Kasumi-1 (cell line): Measurements from ENCODE around the gene CRYGA.
A peak's percentile ranks its signal among the peaks of the same experiment; 100 is the strongest.
"Not testable (repeated sequence)": the region's sequence is repeated elsewhere in the genome, so short reads cannot be mapped to it uniquely, and the experiment has no call there.

Experiments
- DNase-seq, 2 experiments: peaks; one replicate each; lab custom pipeline; 2025; lab: John Stamatoyannopoulos, UW

Gene CRYGA

GRCh38 chr2:208164951-208165755 is 1.8 kb upstream of the CRYGA start:
- no peak for DNase-seq

DNA sequence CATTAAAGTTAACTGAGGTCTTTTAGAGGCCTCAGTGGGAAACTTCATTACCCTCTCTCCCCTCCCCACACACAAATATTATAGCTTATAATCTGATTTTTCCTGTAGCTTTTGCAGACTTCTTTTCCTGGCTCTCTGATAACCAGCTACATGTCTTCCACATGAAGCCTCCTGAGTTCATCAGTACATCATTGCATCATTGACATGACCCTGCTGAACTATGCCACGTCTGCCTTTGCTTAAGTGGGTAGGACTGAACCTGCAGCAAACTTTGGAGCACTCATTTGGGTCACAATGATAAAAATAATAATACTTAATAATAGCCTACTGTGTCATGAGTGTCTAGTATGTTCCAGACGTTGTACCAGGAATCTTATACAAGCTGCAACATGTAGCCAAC is 7.0 kb downstream of the CRYGA start:
- DNase-seq: no peak

DNA sequence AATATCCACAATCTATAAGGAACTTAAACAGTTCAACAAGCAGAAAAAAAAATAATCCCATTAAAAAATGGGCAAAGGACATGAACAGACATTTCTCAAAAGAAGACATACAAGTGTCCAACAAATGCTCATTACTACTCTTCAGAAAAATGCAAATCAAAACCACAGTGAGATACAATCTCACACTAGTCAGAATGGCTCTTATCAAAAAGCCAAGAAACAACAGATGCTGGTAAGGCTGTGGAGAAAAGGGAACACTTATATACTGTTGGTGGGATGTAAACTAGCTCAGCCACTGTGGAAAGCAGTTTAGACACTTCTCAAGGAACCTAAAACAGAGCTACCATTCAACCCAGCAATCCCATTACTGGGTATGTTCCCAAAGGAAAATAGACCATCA is 10.2 kb downstream of the CRYGA start:
- DNase-seq: no peak

GRCh38 chr2:208150956-208151355 is 12.4 kb downstream of the CRYGA start:
- DNase-seq: peak; percentile 14 to 39

GRCh38 chr2:208150094-208150493 is 13.3 kb downstream of the CRYGA start:
- no peak for DNase-seq

GRCh38 chr2:208148803-208149202 is 14.6 kb downstream of the CRYGA start:
- DNase-seq: no peak

GRCh38 chr2:208147759-208148158 is 15.6 kb downstream of the CRYGA start:
- no peak for DNase-seq

GRCh38 chr2:208147008-208147407 is 16.4 kb downstream of the CRYGA start:
- DNase-seq: no peak

GRCh38 chr2:208146006-208146405 is 17.4 kb downstream of the CRYGA start, which contains the start of gene CRYGB:
CRYGB (minus strand) TSS chr2:208146158; CDS start chr2:208146120, 38 bp downstream.
- no peak for DNase-seq

- no peak for DNase-seq
These were observed 20.2 kb downstream of the CRYGA start for GRCh38 chr2:208142925-208143799.

- no peak for DNase-seq
These were observed 21.0 kb downstream of the CRYGA start for GRCh38 chr2:208142240-208142924.

DNA sequence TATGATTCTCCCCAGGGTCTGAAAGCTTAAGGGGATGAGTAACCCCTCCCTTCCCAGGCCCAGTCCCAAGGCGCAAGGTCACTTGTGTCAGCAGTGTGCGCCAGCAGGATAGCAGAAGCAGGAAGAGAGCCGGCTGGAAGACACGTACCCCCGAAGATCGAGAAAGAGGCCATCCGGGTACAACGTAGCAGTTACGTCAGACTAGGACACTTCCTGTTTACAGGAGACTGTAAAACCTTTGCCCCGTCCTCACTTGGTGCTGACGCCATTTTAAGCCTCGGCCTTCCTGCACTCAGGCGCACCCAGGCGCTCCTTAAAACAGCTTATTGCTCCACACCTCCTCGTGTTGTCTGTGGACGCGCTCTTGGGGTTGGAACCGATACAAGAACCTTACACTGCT is 23.9 kb downstream of the CRYGA start:
- DNase-seq: no peak

DNA sequence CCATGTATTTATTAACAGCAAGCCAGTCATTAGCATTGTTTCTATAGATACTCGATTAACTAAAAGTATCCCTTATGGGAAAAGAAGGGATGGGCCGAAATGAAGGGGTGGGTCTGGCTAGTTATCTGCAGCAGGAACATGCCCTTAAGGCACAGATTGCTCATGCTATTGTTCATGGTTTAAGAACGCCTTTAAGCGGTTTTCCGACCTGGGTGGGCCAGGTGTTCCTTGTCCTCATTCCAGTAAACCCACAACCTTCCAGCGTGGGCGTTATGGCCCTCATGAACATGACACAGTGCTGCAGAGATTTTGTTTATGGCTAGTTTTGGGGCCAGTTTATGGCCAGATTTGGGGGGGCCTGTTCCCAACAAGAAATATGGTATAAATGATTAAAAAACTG is 25.1 kb downstream of the CRYGA start:
- not testable (repeated sequence) for DNase-seq

DNA sequence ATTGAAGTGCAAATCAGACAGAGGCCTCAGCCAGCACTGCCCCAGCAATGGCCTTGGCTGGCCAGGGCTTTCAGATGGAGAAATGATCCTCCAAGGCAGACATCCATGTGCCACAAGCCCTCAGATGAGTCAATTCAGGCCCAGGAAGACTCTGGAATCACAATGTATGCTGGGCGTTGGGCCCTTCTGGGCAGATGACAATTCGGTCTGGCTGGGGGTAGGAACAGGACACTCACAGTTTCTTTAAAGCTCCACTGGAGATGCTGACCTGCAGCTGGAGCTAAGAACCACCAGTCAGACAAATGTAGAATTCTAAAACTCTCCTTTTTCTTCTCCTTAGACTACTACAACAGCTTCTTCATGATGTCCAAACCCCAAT is 26.7 kb downstream of the CRYGA start:
- no peak for DNase-seq

GRCh38 chr2:208135794-208136715 is 27.3 kb downstream of the CRYGA start:
- no peak for DNase-seq

DNA sequence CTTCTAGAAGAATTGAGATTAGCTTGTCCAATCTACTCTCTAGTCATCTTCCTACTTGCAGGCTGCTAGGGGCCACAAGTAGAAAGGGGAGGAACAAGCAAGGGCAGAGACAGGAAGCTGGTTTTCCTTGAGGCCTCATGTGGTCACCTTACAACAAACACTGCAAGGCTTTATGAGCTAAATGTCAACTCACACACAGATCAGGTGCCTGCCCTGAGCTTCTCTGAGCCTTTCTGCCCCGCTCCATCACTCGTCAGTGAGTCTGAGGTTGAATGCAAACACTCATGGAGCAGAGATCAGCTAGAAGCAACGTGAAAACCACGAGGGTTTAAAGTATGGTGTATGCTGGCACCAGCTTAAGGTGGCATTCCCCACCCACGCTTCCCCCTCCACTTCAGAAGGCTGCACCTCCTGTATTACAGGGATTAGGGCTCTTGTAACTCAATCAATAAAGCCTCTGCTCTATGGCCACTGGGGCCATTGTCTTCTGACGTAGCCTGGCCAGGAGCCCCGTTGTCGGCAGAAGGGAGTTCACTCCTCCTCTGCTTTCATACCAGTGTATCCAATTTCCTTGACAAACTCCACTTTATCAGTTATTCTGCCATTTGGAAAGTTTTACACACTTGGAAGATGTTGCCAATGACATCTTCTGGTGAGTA is 28.3 kb downstream of the CRYGA start:
- DNase-seq: peak; percentile 42 to 44

DNA sequence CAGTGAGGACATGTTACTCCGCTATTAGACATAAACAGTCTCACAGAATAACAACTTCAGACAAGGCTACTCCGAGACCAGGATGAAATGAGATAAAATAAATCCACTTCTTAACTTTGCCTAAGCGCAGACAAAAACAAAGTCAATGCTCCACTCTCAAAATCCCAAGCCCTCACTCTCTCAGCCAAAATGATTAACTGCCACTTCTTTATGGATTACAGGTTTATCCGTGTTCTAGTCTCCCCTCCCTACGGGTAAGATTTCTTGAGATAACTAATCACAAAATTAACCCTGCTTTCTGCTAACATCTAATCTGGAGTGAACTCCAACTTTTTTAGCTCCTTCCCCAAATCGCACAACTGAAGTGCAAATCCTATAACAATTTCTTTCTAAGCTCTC is 32.7 kb downstream of the CRYGA start:
- no peak for DNase-seq

DNA sequence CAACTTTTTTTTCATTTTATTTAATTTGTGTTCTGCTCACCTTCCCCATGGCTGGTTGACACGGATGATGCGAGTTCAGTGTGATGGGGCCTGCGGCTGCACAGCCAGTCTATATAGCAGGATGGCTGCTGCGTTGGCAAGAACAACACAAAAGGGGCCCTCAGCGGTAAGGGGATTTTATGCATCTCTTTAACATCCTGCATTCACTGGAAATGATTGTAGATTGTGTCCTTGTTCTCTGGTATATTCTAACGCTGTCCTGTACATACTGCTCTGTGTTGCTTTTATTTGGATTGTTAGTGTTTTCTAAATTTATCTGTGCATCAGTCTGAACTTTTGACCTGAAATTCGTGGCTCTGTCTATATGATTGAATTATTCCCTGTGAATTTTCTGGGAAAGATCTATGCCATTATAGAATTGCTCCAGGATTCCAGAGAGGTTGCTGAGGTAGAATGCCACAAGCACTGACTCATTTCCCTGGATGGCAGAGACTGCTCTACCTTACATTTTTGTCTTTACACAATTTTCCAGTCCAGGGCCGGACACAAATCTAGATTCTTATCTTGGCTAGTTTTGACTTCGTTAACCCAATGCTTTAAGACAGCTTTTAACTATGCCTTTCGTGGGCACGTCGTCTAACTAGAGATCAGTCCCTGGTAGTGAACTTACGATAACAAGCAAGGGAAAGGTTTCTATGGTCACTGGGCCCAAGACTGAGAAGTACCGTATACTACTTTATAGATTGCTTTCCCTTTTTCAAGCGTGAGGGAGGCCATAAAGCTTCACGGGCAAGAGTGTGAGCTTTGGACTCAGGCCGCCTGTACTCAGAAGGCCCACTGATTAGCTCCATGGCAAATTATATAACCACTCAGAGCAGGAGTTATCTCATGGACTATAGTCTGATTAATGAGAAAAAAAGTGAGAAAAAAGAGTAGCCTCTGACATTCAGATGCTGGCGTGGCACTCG is 33.4 kb downstream of the CRYGA start, which contains the start of gene CRYGC:
Gene CRYGC, minus strand, starts transcription at position 85 of the 968 bp plus-strand sequence. Its CDS starts 36 bp downstream, at position 49.
- no peak for DNase-seq

DNA sequence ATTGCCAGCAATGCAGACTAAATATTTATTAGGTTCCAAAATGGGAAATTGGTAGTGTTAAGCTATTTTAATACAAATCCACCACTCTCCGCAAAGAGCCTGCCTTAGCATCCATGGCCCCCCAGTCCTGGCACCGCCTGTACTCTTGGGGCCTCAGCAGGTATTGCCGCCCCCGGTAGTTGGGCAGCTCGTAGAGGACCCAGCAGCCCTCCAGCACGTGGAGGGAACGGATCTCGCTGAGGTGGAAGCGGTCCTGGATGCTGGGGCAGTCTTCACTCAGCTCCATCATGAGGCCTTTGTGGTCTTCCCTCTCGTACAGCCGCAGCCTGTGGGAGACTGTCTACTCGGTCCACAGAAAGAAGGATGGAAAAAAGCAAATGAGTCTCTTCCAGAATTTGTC is 35.3 kb downstream of the CRYGA start:
- no peak for DNase-seq
